GM21367 (cell line): ENCODE data around the gene CCN5.
"Not testable (repeated sequence)": the region's sequence is repeated elsewhere in the genome, so short reads cannot be mapped to it uniquely, and the experiment has no call there.

Source experiments
- ATAC-seq: cut with Tn5 transposase; IDR thresholded peaks from one replicate; pipeline ENCODE4 v1.9.1; 2021; ENCODE audit not compliant: unreplicated experiment

The CCN5 gene

DNA sequence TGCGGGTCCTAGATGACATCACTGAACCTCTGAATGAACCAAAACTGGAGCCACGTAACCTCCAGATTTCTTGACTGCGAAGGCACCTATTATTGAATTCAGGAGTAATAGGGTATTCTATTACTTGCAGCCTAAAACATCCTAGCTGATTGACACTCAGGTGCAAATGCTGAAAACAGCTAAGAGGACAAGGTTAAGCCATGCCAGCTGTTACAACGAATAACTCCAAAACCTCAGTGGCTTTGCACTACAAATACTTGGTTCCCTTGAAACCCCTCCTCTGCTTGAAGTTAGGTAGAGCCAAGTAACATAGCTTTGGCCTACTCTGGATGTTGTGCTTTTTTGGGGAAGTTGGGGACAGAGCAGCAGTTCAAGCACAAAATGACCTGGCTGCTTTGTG is 21.0 kb upstream of the CCN5 start:
- no peak for ATAC-seq

DNA sequence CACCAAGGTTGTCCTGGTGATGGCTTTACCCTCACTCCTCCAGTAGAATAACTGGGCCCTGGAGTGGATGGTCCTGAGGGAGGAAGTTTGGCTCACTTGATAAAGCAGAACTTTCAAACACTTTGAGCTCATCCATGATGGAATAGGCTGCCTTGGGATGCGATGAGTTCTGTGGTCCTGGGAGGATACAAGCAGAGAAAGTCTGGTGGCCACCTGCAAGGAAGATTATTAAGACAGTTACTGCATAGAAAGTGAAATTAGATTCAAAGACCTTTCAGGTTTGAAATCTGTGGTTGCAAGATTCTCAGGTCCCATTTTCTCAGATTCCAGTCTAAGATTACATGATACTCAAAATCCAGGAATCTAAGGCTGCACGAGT is 19.9 kb upstream of the CCN5 start:
- ATAC-seq = no peak

DNA sequence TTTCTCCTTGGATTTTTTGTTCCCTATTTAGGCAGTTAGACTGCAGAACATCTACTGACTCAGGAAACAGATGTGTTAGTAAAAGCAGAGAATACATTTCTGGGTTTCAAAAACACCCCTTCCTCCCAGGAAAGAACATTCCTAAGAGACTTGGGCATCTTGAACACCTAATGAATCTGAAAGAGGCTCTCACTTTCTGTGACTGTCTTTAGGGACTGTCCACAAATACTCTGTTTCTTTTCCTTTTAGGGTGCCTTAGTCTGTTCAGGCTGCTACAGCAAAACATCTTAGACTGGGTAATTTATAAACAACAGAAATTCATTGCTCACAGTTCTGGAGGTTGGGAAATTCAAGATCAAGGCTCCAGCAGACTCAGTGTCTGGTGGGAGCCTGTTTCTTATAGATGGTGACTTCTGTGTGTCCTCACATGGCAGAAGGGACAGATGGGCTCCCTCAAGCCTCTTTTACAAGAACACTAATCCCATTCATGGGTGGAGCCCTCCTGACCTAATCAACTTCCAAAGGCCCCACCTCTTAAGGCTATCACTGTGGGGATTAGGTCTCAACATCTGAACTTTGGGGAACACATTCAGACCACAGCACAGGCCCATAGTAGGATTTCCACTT is 19.4 kb upstream of the CCN5 start:
- no peak for ATAC-seq

DNA sequence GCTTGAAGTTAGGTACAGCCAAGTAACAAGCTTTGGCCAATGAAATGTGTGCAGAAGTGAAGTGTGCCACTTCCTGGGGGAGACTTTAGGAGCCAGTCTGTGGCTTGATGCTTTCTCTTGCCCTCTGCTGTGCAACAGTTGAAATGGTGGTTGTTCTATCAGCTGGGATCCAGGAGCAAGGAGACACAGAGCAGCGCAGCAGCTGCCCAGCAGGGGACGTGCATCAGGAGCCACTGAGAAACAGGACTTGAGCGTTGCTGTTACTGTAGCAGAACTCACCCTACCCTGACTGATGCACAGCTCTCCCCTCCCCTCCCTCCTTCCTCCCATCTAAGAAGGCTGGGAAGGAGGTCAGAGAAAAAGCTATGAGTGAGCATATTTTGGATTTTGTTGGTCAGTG is 18.9 kb upstream of the CCN5 start:
- ATAC-seq = no peak

DNA sequence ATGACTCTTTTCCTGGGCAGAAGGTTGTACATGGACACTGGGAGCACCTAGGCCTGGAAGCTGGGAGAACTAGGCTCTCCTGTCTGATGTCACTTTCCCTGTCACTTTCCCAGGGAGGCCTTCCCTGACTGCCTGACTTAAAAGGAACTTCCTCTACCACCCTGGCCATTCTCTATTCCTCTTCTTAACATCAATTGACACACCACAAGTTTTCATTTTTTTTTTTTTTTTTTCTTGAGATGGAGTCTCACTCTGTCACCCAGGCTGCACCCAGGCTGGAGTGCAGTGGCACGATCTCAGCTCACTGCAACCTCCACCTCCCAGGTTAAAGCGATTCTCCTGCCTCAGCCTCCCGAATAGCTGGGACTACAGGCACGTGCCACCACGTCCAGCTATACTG is 18.1 kb upstream of the CCN5 start:
- not testable (repeated sequence) for ATAC-seq

DNA sequence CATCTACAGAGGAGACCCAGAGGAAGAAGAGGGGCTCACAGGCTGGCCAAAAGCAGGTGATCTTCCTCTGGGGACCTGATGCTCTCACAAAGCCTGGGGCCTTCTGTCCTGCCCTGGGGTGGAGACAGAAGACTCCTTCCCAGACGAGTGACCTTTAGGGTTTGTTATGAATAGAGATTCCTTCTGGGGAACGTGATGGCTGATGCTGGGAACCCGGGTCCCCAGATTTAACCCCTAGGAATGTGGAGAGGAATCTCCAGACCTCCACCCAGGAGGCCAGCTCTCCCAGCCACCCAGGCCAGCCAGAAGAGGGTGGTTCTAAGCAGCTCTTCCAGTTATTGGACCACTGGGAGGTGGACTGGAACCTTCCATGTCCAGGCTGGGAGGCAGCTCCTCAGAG is 16.8 kb upstream of the CCN5 start:
- no peak for ATAC-seq

DNA sequence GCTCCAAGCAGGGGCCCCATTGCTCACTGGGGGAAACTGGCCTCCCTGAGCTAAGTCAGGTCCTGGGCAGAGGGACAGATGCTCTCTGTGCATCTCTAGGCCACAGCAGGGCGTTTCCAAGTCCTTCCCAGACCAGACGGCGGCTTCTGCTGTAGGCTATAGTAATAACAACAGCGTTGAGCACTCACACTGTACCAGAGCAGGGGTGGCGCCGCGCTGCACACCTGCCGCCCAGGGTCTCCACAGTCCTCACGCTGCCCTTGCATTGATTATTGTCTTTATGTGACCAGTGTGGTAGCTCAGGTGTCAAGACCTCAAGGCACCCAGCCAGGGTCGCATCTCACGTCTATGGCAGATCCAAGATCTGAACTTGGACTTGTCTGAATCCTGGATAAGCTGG is 14.9 kb upstream of the CCN5 start:
- no peak for ATAC-seq

DNA sequence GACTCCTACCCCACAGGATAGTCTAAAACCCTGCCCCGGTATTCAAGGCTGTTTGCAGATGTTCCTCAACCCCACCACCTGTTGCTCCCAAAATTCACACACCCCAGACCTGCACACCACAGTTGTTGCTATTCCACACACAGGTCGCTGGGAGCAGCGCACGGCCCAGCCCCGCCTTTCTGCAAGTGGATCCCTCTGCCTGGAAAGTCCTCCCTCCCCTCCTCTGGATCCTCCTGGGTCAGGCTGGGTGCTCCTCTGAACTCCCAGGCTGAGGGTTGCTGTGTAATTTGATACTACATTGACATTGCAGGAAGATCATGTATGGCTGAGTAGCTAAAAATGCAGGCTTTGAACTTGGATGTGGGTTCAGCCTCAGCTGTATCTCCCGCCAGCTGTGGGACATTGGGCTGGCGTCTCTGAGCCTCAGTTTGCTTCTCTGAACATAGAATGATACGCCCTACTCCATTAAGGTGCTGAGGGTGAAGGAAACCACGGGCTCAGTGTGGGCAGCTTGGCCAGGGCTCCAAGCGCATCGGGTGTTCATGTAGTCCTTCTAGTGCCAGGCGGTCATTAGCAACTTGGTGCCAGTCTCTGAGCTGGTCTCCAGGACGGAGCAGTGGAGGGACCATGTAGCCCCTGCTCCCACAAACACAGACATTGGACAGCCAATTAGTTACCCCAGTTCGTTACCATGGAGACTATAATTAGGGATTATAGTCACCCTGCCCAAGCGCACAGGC is 13.9 kb upstream of the CCN5 start:
- ATAC-seq = no peak

DNA sequence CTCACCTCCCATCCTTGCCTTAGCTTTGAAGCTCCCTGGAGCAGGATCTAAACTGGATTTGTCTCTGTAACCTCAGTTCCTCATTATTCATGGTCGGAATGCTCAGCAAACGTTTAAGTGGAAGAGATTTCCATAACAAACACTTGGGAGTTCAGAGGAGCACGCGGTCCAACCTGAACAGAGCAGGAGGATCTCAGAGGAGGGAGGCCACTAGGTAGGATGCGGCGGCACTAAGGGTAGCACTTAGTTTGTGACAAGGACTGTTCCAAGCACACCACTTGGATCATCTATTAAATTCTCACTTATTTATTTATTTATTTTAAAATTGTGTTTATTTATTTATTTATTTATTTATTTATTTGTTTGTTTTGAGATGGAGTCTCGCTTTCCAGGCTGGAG is 13.3 kb upstream of the CCN5 start:
- no peak for ATAC-seq

DNA sequence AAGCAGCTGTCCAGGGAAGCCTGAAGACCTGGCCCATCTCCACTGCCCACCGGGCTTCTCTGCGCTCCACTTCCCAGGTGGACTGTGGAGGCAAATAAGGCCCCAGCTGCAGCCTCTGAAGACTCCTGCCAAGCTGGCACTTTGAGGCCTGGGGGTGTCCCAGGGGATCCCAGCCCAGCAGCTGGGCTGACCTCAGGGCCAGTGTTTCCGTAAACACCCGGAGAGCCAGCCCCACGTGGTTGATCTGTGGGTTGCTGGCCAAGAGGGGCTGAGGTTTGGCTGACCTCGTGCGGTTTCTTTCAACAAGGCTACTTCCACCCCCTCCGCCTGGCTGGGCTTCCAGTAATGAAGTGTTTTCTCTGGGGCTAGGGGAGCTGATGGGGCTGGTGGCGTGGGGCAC is 12.4 kb upstream of the CCN5 start:
- no peak for ATAC-seq

DNA sequence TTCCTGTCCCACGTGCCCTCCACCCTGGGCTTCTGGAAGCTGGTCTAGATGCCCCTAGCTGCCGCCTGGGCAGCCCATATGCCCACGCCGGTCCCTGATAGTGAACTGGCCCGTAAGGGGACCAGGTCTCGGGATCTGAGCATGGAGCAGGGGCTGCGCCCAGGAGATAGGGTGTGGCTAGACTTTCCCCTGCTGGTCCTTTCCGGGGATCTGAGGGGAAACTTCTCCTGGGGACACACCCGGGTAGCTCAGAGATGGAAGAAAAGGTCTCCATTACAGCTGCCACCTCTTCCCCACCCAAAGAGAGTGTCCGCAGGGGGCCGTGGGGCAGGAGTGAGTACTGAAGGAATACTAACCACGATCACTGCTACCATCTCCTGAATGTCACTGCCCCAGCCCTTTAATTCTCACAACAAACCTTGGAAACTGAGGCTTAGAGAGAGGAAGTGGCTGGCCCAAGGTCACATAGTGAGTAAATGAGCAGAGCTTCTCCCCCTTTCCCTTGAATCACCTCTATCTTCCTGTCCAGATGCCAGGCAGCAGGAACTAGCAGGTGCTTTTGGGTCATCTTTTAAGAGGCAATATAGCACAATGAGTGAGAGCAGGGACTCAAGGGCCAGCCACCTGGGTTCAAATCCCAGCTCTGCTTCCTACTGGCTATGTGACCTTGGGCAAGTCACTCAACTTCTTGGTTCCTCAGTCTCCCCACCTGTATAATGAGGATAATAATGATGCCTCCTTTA is 11.8 kb upstream of the CCN5 start:
- no peak for ATAC-seq

DNA sequence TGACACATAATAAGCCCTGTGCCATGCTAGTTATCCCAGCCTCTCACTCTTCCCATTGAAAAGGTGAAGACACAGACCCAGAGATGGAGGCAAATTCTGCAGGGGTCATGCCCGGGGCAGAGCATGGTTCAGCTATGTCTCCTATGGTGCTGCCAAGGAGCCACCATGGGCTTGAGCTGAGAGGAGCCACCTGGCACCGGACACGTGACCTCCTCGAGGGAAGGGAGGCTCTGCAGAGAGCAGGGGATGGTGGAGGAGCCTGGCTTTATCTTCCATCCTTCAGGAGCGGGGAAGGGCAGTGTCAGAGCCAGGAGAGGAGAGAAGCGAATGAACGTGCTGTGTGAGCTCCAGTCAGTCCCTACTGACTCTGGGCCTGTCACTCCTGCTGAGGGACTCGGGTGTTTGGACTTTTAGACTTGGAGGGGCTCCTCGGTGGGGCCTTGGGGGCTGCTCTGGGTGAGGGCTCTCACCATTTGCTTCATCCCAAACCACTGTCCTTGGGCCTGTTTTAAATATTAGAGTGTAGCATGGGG is 11.1 kb upstream of the CCN5 start:
- no peak for ATAC-seq

DNA sequence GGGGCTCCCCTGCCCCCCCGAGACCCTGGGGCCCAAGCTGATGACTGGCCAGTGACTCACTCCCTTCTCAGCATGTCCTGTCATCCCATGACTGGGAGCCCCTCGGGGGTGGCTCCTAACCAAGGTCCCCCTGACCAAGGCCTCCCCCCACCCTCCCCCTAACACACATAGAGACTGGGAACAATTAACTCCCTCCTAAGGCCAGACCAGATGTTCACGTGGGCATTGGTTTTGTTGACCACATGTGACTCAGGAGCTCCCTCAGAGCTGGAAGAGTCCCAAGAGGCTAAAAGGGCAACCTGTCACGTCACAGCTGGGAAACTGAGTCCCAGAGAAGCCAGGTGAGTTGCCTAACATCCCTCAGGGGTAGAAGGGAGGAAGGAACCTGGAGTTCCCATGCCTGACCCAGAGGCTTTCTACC is 10.6 kb upstream of the CCN5 start:
- ATAC-seq = no peak

DNA sequence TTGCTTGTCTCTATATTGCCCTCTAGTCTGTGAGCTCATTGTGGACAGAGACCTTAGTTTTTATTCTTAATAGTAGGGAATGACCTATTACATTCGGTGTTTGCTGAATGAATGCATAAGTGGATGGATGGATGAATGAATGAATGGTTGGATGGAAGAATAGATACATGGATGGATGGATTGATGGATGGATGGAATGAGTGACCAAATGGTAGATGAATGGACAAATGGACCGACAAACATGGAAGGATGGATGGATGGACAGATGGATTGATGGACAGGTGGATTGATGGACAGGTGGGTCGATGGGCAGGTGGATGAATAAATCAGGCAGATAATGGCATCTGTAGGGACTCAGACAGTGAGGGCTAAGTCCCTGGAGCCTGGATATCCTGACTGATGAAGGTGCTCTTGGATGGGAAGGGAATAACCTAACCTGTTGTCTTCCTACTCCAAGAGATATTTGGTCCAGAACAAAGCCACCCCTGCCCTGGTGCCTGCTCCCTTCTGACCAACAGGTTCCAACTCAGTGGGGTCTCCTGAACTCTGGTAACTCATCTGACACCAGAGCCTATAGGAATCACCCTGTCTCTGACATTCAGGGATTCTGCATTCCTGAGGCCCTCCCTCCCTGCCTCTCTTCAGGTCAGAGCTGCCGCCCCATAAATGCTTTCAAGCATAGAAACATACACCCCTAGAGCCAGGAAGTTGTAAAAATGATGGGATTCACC is 9.6 kb upstream of the CCN5 start:
- ATAC-seq = no peak

DNA sequence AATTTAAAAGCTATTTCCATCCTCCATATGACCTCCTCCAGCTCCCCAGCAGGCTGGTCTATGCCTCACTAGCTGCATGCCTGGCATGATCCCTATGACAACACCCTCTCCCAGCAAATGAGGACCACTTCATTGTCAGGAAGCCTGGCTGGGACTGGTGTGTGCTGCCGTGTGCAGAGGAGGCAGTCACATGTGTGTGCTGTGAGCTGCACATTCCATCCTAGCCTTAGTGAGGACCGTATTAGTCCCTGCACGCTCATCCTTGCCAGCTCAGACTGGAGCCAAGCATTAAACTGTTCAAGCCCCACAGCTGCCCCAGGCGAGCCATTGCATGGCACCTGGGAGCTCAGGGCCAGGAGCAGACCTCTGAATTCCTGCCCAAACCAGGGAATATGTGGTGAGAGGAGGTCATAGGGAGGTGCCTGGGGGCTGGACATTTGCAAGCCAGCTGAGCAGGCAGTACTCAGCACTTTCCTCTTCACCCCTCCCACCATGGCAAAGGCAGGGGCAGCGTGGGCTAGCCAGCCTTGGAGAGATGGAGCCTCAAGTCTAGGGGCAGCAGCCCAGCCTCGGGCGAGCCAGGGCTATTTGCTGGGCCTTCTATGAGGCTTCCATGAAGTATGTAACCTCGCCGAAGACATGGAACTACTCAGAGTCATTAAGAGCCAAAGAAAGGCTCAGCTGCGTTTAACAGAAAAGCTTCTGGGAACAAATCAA is 8.7 kb upstream of the CCN5 start:
- no peak for ATAC-seq

DNA sequence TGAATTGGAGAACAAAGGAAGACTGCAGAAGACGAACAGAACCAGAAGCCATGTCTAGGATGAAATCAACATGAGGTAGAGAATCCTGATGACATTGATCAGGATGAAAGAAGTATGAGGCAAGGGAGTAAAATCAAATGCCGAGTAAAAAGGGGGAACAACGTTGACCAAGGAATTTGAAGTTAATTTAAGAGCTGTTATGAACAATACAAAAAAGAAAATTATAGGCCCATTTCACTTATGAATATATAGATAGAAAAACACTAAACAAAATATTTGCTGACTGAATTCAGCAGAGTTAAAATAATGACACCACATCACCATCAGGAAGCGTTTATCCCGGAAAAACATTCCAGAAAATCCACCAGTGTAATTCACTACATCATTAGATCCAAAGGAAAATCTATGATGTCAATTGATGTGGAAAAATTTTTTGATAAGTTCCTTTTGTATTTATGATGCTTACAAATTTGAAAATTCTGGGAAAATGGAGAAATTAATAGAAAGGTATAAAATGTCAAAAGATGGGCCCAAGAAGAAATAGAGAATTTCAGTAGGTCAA is 8.1 kb upstream of the CCN5 start:
- no peak for ATAC-seq

DNA sequence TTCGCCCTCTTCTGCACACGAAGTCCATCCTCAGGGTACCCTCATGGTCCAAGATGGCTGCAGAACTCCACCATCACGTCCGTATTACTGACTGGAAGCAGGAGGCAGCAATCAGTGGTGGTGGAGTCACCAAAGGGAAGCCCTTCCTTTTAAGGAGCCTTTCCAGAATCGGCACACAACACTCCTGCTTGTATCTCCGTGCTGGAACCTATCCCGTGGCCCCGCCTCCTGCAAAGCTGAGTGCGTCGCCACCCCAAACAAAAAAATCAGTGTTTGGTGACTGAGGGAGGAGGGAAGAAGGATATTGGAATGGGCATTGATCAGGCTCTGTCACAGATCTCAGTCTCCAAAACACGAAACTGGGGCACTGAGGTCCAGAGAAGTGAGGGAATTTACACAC is 5.8 kb upstream of the CCN5 start:
- no peak for ATAC-seq

DNA sequence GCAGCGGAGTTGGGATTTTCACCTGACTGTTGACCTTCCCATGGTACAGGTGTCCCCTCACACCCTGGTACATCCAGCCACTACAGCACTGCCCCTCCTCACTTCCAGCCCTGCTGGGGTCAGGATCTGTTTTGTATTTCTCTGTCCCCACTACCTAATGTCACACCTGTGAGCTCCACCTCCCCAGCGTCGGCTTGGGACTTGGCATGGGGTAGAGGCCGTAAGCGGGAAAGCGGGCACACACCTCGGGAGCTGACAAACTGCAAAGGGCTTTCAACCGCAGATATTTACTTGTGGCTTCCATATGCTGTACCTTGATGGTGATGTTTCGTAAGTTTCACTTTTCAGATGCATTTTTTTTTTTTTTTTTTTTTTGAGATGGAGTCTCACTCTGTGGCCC is 5.4 kb upstream of the CCN5 start:
- no peak for ATAC-seq

DNA sequence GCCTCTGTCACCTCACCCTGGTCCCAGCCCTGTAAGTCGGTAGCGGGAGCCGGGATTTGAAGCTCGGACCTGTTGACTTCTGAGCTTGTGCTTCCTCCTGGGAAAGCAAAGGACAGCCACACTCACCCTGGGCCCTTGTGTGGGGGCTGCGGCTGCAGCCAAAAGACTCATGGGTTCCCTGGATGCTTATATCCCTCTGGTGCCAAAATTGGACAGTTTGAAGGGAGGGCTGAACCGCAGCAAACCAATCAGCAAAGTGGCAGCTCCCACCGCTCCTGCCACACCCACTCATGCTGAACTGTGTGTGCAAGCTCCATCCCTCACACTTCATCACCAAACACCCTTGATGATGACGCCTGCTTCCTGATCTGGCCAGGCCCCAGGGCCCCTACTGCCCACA is 3.9 kb upstream of the CCN5 start:
- ATAC-seq = no peak

DNA sequence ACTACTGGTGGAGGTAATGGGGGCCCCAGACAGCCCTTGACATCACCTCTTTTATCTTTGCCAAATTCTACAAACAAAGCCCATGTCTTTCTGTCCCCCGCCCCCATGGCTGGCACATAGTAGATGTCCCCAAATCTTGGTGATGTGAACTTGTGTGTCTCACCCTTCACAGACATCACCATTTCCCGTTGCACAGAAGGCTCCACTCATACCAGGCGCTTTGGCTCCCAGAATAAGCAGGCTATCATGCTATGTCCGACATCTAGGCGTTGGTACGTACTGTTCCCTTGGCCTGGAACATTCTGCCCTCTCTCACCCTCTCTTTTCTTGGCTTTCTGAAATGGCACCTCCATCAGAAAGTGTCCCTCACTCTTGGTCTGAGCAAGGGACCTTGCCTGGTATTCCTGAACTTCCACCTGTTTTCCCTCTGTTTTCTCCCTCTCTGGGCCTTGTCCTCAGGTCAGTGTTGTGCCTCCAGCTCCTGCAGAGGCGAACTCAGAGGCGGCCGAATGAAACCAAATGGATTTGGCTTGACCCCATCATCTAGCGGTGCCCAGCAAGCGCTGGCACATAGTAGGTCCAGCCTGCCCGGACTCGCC is 968 bp upstream of the CCN5 start:
- ATAC-seq = no peak
